HAP-1 (cell line): ENCODE data around the gene TAF6.
"Not testable (repeated sequence)": the region's sequence is repeated elsewhere in the genome, so short reads cannot be mapped to it uniquely, and the experiment has no call there.

Experiments
- DNase-seq, 2 experiments: peaks; one replicate each; pipeline ENCODE4 v3.0.0-alpha.2; 2016 to 2020; ENCODE audit warnings: low spot score in 2 of 2
- H3K27me3 ChIP-seq: fragments of 250-450 bp; sonication (Bioruptor Pico); 2 replicates; pipeline ENCODE4 v1.5.1; 2020; ENCODE audit warnings: low read depth, mild to moderate bottlenecking, moderate library complexity
- H3K36me3 ChIP-seq: fragments of 250-450 bp; sonication (Bioruptor Pico); replicated peaks from 2 replicates; pipeline ENCODE4 v1.5.1; 2020; ENCODE audit warnings: mild to moderate bottlenecking
- H3K4me1 ChIP-seq: fragments of 250-450 bp; sonication (Bioruptor Pico); 2 replicates; pipeline ENCODE4 v1.5.1; 2020; ENCODE audit warnings: mild to moderate bottlenecking
- H3K4me3 ChIP-seq: fragments of 250-450 bp; sonication (Bioruptor Pico); 2 replicates; pipeline ENCODE4 v1.5.1; 2020; ENCODE audit warnings: mild to moderate bottlenecking, moderate library complexity
- H3K9me3 ChIP-seq: fragments of 250-450 bp; sonication (Bioruptor Pico); 2 replicates; pipeline ENCODE4 v1.5.1; 2020; ENCODE audit warnings: mild to moderate bottlenecking, moderate library complexity
- in situ Hi-C: fragments of 300-500 bp; cut with MboI; formaldehyde crosslinking; loops from 3 replicates; pipeline ENCODE4 v1.14.3; 2020; ENCODE audit warnings: low sequenced_read_pairs, inconsistent platforms, mixed read lengths

Gene TAF6

DNA sequence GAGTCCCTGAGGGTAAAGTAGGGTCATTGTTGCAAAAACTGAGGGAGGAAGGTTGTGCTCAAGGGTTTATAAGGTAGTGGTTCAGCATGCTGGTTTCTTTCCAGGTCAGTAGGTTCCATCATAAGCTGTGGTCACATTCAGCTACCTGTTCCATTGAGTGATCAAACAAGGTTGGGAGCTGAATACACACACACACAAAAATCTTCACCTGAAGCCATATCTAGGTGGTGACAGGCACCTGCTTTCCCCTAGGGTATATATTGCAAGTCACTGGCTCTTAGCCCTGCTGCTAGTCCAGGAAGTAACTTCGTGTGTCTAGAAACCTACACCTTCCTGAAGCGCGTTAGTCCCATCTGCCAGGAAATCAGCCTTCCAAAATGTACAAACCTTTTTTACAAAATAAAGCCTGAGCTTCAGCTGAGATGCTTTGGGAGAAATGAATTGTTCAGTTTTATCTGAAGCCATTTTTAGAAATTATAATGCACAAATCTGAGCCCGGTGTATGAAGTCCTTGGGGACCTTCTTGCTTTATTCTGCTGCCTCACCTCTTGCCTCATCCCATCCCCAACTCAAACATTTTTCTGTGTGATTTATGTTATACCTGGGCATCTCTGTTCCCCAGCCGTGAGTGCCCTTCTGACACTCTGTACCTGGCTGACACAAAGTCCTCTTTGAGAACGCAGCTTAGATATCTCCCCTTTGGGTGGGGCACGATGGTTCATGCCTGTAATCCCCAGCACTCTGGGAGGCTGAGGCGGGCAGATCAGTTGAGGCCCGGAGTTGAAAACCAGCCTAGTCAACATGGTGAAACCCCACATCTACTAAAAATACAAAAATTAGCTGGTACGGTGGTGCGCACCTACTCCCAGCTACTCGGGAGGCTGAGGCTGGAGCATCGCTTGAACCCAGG, 18.9 kb upstream of the TAF6 start:
- no peak for DNase-seq
- H3K27me3 ChIP-seq: no peaks in the 10 kb centered on the region
- H3K9me3 ChIP-seq: no peaks in the 10 kb centered on the region
- H3K4me1 ChIP-seq: no peaks in the 10 kb centered on the region
- H3K4me3 ChIP-seq: no peak overlapping the region
- in situ Hi-C loops: loop anchor here (10.0 kb wide), 1 partner anchor 207 kb away; no protein-coding TSS in a partner anchor
- no peaks in the 10 kb centered on the region for H3K36me3 ChIP-seq

DNA sequence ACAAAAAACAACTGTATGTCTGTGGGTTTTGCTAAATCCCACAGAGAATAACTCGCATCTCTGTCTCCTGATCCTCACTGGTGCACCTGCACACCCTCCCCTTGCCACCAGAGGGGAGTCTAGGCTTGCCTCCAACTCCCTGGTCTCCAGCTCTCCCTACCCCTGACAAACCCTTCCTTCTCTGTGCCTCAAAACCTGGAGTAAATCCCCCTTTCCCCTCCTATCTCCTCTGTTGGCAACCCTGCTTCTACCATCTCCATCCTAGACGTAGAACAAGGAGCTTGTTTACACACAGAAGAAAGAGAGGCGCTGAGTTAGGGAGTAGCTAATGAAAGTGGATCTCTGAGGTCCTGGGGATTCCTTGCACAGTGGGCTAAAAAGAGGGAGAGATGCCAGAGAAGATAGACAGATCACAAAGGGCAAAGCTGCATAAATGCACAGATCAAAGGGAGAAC, 13.6 kb upstream of the TAF6 start:
- Histone ChIP-seq H3K36me3 (no peaks in the 10 kb centered on the region), H3K4me3 (no peak overlapping the region), H3K9me3 (no peaks in the 10 kb centered on the region), H3K27me3 (no peaks in the 10 kb centered on the region), H3K4me1 (peaks cover 16% of the 10 kb centered on the region)
- in situ Hi-C loops: loop anchor here (5.0 to 10.0 kb wide), 2 partner anchors 85 to 212 kb away; partner anchors contain the start of gene PVRIG
- peak; percentile 73 to 82 for DNase-seq

DNA sequence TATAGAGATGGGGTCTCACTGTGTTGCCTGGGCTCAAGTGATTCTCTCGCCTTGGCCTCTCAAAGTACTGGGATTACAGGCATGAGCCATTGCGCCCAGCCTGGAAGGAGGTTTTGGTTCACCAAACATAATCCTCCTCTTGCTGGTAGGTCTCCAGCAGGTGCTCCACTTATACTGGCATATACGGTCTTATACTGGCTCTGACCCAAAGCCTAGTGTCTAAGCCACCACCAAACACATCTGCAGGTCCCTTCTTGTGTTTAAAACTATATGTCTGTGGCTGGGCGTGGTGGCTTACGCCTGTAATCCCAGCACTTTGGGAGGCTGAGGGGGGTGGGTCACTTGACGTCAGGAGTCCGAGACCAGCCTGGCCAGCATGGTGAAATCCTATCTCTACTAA, 13.0 kb upstream of the TAF6 start:
- H3K4me3 ChIP-seq: no peak overlapping the region
- H3K27me3 ChIP-seq: no peaks in the 10 kb centered on the region
- peaks cover 16% of the 10 kb centered on the region for H3K4me1 ChIP-seq
- in situ Hi-C loops: loop anchor here (5.0 to 10.0 kb wide), 2 partner anchors 85 to 213 kb away; partner anchors contain the start of gene PVRIG
- H3K36me3 ChIP-seq: no peaks in the 10 kb centered on the region
- H3K9me3 ChIP-seq: no peaks in the 10 kb centered on the region
- no peak for DNase-seq

DNA sequence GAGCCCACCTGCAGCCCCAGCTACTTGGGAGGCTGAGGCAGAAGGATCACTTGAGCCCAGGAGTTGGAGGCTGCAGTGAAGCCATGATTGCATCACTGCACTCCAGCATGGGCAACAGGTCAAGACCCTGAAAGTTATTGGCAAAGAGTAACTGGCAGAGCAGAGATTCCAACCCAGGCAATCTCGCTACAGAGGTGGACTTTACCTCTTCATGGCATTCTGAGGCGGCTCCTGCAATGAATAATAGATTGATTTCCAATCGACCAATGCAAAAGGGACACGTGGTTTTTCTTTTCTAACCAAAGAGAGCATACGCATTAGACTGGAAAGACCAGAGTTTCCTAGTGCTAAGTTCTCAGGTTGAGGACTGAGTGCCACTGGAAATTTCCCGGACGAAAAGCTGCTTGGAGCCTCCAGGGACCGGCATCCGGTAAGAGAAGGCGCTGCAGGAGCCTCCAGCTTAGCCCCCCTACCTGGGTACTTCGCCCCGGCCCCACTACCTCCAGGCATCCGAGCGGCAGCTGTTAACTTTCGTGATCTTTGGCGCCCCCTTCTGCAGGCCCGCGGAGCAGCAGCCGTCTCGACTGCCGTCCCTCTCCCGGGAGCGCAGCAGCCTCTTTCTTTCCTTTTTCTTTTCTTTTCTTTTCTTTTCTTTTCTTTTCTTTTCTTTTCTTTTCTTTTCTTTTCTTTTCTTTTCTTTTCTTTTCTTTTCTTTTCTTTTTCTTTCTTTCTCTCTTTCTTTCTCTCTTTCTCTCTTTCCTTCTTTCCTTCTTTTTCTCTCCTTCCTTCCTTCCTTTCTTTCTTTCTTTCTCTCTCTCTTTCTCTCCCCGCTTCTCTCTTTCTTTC, 11.7 kb upstream of the TAF6 start:
- H3K4me3 ChIP-seq: no peak overlapping the region

DNA sequence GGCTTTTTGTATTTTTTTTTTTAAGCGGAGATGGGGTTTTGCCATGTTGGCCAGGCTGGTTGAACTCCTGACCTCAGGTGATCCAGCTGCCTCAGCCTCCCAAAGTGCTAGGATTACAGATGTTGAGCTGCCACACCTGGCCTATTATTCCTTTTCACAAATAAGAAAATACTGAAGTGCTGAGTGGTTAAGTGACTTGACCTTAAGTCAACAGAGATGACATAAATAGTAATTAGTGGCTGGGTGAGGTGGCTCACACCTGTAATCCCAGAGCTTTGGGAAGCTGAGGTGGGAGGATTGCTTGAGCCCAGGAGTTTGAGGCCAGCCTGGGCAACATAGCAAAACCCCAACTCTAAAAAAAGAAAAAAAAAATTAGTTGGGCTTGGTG, 11.1 kb upstream of the TAF6 start:
- H3K27me3 ChIP-seq, H3K36me3 ChIP-seq, H3K4me3 ChIP-seq, H3K9me3 ChIP-seq, DNase-seq: not testable (repeated sequence)
- H3K4me1 ChIP-seq: peaks cover 16% of the 10 kb centered on the region
- in situ Hi-C loops: loop anchor here (5.0 to 10.0 kb wide), 2 partner anchors 87 to 215 kb away; partner anchors contain the start of gene PVRIG

More for the DNA sequence above, 11.7 kb upstream of the TAF6 start:
- in situ Hi-C loops: loop anchor here (5.0 to 10.0 kb wide), 2 partner anchors 86 to 214 kb away; partner anchors contain the start of gene PVRIG
- H3K4me1 ChIP-seq: peaks cover 16% of the 10 kb centered on the region
- peak; percentile 48 to 94 for DNase-seq
- H3K27me3 ChIP-seq: no peaks in the 10 kb centered on the region
- no peaks in the 10 kb centered on the region for H3K9me3 ChIP-seq
- no peaks in the 10 kb centered on the region for H3K36me3 ChIP-seq

DNA sequence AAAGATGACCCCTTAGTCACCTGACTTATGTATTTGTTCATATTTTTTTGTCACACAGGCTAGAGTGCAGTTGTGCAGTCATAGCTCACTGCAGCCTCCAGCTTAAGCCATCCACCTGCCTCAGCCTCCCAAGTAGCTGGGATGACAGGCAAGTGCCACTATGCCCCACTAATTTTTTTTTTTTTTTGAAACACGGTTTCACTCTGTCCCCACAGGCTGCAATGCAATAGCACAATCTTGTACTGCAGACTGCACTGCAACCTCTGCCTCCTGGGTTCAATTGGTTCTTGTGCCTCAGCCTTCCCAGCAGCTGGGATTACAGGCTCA, 9.4 kb upstream of the TAF6 start:
- DNase-seq: no peak
- H3K9me3 ChIP-seq: no peaks in the 10 kb centered on the region
- no peaks in the 10 kb centered on the region for H3K27me3 ChIP-seq
- in situ Hi-C loops: no loop called here
- H3K4me1 ChIP-seq: peaks cover 16% of the 10 kb centered on the region
- no peak overlapping the region for H3K4me3 ChIP-seq
- H3K36me3 ChIP-seq: no peaks in the 10 kb centered on the region

DNA sequence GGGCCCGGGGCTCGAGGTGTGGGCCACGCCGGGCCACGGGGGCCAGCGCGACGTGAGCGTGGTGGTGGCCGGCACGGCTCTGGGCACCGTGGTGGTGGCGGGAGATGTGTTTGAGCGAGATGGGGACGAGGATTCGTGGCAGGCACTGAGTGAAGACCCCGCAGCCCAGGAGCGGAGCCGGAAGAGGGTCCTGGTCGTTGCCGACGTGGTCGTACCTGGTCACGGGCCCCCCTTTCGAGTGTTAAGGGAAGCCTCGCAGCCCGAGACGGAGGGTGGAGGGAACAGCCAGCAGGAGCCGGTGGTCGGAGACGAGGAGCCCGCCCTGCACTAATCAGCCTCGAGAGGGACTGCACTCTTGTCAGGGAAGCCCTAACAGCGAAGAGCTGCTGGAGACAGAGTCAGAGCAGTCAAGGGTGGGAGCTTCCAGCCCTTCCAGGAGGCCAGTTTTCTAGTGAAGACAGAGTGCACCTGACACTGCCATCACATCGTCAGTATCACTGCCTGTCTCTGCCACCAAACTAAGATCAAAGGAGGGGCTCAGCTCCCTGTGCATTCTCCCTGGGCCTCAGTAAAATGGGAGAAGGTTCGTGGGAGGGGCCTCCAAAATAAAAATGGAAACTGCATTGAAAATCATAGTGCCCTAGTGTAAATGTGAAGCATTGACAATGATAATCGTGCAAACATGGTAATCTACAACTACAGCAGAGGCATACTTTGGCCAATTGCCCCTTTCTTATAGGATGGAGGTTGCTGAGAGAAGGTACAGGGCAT, 8.9 kb upstream of the TAF6 start:
- Histone ChIP-seq H3K4me1 (peaks cover 16% of the 10 kb centered on the region), H3K4me3 (peak overlapping the region; percentile 80), H3K36me3 (no peaks in the 10 kb centered on the region), H3K9me3 (no peaks in the 10 kb centered on the region), H3K27me3 (no peaks in the 10 kb centered on the region)
- in situ Hi-C loops: no loop called here
- peak; percentile 29 to 57 for DNase-seq

DNA sequence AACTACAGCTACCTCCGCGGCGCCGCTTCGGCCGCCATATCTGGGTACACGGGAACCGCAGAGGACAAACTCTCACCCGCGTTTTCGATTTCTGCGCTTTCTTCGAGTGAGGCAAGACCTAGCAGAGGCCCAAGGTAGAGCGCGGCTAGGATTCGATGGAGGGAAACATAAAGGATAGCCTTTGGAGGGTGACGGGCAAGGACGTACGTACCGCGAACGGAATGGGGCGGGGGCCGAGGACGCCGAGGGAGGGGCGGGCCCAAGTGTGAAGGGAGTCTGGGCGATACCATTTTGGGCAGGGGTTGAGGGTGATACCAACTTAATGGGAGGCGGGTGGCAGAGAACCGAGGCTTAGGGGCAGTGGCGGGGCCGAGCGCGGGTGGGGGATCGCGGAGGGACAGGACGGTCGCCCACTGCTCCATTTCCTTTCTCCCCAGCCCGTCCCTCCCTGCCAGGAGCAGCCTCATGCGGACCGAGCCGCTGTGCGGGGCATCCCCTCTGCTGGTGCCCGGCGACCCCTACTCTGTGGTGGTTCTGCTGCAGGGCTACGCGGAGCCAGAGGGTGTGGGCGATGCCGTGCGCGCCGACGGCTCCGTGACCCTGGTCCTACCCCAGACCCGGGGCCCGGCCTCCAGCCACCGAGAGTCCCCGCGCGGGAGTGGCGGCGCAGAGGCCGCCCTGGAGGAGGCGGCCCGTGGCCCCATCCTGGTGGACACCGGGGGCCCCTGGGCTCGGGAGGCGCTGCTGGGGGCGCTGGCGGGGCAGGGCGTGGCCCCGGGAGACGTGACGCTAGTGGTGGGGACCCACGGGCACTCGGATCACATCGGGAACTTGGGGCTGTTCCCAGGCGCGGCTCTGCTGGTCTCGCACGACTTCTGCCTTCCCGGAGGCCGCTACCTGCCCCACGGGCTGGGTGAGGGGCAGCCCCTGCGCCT, 8.0 kb upstream of the TAF6 start, which contains the start of gene MBLAC1:
MBLAC1 (plus strand) TSS at position 37 of the 935 bp plus-strand sequence; CDS start at position 466, 429 bp downstream.
- Histone ChIP-seq H3K9me3 (no peaks in the 10 kb centered on the region), H3K27me3 (no peaks in the 10 kb centered on the region), H3K4me1 (peaks cover 13% of the 10 kb centered on the region), H3K36me3 (no peaks in the 10 kb centered on the region; the same call in 1 of the 2 replicates), H3K4me3 (peak within 1 kb of the TSS; percentile 80)
- DNase-seq: peak; percentile 88 to 95
- in situ Hi-C loops: no loop called here

DNA sequence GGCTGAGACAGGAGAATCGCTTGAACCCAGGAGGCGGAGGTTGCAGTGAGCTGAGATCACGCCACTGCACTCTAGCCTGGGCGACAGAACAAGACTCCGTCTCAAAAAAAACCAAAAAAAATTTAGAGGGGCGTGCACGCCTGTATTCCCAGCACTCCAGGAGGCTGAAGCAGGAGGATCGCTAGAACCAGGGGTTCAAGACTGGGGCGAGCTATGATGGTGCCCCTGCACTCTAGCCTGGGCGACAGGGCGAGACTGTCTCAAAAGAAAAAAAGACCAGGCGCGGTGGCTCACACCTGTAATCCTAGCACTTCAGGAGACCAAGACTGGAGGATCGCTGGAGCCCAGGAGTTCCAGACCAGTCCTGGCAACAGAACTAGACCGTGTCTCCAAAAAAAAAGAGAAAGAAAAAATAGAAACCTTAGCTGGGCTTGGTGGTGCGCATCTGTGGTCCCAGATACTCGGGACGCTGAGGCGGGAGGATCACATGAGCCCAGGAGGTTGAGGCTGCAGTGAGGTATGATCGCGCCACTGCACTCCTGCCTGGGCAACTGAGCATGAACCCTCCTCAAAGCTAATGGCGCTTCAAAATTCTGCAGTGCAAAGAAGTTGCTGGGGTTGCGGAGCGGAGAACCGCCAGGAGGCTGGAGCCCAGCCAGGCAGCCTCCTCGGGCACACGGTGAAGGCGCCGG, 7.2 kb upstream of the TAF6 start:
- Histone ChIP-seq H3K27me3 (no peaks in the 10 kb centered on the region), H3K9me3 (no peaks in the 10 kb centered on the region), H3K4me1 (peaks cover 10% of the 10 kb centered on the region), H3K4me3 (peak overlapping the region; percentile 80), H3K36me3 (no peaks in the 10 kb centered on the region; the same call in 1 of the 2 replicates)
- DNase-seq: no peak
- in situ Hi-C loops: no loop called here

DNA sequence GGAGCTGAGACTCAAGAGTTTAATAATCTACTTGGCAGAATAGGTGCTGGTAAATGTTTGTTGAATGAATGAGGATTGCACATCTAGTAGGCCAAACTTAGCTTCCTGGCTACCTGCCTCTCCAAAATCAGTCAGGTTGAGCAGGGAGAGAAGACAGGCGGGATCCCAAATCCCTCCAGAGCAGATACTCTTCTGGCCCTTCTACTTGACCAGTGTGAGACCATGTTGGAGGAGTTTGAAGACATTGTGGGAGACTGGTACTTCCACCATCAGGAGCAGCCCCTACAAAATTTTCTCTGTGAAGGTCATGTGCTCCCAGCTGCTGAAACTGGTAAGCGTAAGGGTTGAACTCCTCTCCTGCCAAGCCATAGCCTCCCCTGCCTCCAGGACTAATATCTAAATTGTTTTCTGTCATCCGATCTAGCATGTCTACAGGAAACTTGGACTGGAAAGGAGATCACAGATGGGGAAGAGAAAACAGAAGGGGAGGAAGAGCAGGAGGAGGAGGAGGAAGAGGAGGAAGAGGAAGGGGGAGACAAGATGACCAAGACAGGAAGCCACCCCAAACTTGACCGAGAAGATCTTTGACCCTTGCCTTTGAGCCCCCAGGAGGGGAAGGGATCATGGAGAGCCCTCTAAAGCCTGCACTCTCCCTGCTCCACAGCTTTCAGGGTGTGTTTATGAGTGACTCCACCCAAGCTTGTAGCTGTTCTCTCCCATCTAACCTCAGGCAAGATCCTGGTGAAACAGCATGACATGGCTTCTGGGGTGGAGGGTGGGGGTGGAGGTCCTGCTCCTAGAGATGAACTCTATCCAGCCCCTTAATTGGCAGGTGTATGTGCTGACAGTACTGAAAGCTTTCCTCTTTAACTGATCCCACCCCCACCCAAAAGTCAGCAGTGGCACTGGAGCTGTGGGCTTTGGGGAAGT, 5.4 kb upstream of the TAF6 start:
- Histone ChIP-seq H3K4me3 (no peak overlapping the region), H3K4me1 (peaks cover 14% of the 10 kb centered on the region), H3K9me3 (no peaks in the 10 kb centered on the region), H3K36me3 (no peaks in the 10 kb centered on the region; the same call in 1 of the 2 replicates), H3K27me3 (no peaks in the 10 kb centered on the region)
- DNase-seq: no peak
- in situ Hi-C loops: no loop called here

DNA sequence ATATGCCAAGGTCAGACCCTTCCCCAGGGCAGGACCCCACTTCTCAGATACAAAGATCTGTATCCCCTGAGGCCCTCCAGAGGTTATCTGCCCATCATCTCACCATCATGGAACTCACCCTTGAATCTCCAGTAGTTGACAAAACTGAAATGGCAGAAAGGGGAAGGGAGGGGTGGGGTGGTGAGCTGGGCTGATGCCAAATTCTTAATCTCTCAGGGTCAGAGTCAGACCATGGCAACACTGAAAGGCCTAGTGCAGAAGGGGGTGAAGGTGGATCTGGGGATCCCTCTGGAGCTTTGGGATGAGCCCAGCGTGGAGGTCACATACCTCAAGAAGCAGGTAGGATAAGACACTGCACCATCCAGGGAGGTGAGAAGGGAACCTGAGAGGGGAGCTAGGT, 3.4 kb upstream of the TAF6 start:
- Histone ChIP-seq H3K4me1 (peaks cover 8% of the 10 kb centered on the region), H3K27me3 (no peaks in the 10 kb centered on the region), H3K4me3 (no peak overlapping the region), H3K36me3 (peaks cover 1% of the 10 kb centered on the region; the same call in 1 of the 2 replicates), H3K9me3 (no peaks in the 10 kb centered on the region)
- no peak for DNase-seq
- in situ Hi-C loops: no loop called here
